Esophagus muscularis mucosa (tissue), 4 donors: ENCODE measurements around the gene CCND3. TPM values are rescaled to one million over a fixed set of nuclear protein-coding genes. Genes with fewer than 3 reads are reported as not detected.

ENCODE experiments used
- DNase-seq: peaks from one replicate; pipeline ENCODE4 v3.0.0-alpha.2; 2017; ENCODE audit errors: extremely low spot score
- H3K27ac ChIP-seq, 4 donors: fragments of 200-600 bp; sonication (generic); replicated peaks in 1 of 4; 1 replicate in 3 of 4; 2 replicates in 1 of 4; pipeline ENCODE4 v1.5.1; 2016 to 2019; ENCODE audit warnings: mild to moderate bottlenecking in 1 of 4
- H3K27me3 ChIP-seq, 4 donors: fragments of 200-600 bp; sonication (generic); one replicate each; pipeline versions ENCODE4 v1.5.1 to v1.6.0; 2016 to 2019
- H3K36me3 ChIP-seq, 4 donors: fragments of 200-600 bp; sonication (generic); one replicate each; pipeline ENCODE4 v1.5.1; 2016 to 2019
- H3K4me1 ChIP-seq, 4 donors: fragments of 200-600 bp; sonication (generic); one replicate each; pipeline ENCODE4 v1.5.1; 2016 to 2019
- H3K4me3 ChIP-seq, 4 donors: fragments of 200-600 bp; sonication (generic); 1 replicate in 2 of 4; 2 replicates in 2 of 4; pipeline ENCODE4 v1.5.1; 2016 to 2019; ENCODE audit warnings: mild to moderate bottlenecking in 4 of 4, moderate library complexity in 1 of 4
- H3K9me3 ChIP-seq, 4 donors: fragments of 200-600 bp; sonication (generic); 1 replicate in 3 of 4; 2 replicates in 1 of 4; pipeline ENCODE4 v1.5.1; 2016 to 2019
- CTCF ChIP-seq, 3 experiments: fragments of 200-600 bp in 2 of 3; fragments of 450-650 bp in 1 of 3; sonication (generic) in 2 of 3; IDR thresholded peaks; one replicate each; pipeline ENCODE4 v1.5.1; 2017 to 2019; ENCODE audit warnings: antibody characterized with exemption in 3 of 3, mild to moderate bottlenecking in 2 of 3, moderate library complexity in 1 of 3
- EP300 ChIP-seq: sonication (generic); formaldehyde crosslinking; IDR thresholded peaks from one replicate; pipeline ENCODE4 v1.6.1; 2017; ENCODE audit warnings: antibody characterized with exemption
- POLR2A ChIP-seq: fragments of 450-650 bp; IDR thresholded peaks from one replicate; pipeline ENCODE4 v1.6.1; 2017; ENCODE audit warnings: antibody characterized with exemption, moderate library complexity, mild to moderate bottlenecking, low read depth
- POLR2AphosphoS5 ChIP-seq, 2 donors: sonication (generic); formaldehyde crosslinking; IDR thresholded peaks; one replicate each; pipeline ENCODE4 v1.6.1; 2017; ENCODE audit warnings: antibody characterized with exemption in 2 of 2
- WGBS: methylation state at CpG from one replicate; pipeline ENCODE4 v1.1.5; 2018; 5-methylcytosine and 5-hydroxymethylcytosine counted together
- intact Hi-C: fragments of 100-400 bp; cut with DNase I; formaldehyde crosslinking; loops from one replicate; pipeline ENCODE4 v1.15.1; 2023
- total RNA-seq, 4 donors: library from RNA; depleted of rRNA; stranded (reverse); fragments of >200 nt; gene quantifications; one replicate each; pipeline versions ENCODE4 v1.1.0 to v1.2.1, GENCODE V29; 2016

CCND3 gene
- total RNA-seq, 4 donors from 2014 or later = 110 to 167 (median 133) TPM

GRCh38 chr6:41967312-41968287, 26.0 kb upstream of the CCND3 start:
- WGBS = 93% methylated on average over 7 of the region's 7 CpGs
- Histone ChIP-seq H3K27ac (no peak overlapping the region), H3K9me3 (no peaks in the 10 kb centered on the region), H3K27me3 (no peaks in the 10 kb centered on the region), H3K4me1 (peaks cover 7 to 15% (median 11%) of the 10 kb centered on the region in 4 donors), H3K4me3 (no peak overlapping the region), H3K36me3 (no peaks in the 10 kb centered on the region)
- TF ChIP-seq EP300 = no peak
- no peak for TF ChIP-seq CTCF (IDR thresholded peaks at IDR 0.05)
- no peak for TF ChIP-seq POLR2A
- TF ChIP-seq POLR2AphosphoS5 (IDR thresholded peaks at IDR 0.05) = no peak
- intact Hi-C loops = loop anchor here (10.0 kb wide), 1 partner anchor 57 kb away; no protein-coding TSS in a partner anchor
- DNase-seq = no peak

GRCh38 chr6:41966961-41967311, 25.3 kb upstream of the CCND3 start:
- no peaks in the 10 kb centered on the region for H3K27me3 ChIP-seq
- TF ChIP-seq POLR2A (no peak), CTCF (IDR thresholded peaks at IDR 0.05) (no peak), POLR2AphosphoS5 (IDR thresholded peaks at IDR 0.05) (no peak), EP300 (no peak)
- no peak overlapping the region for H3K27ac ChIP-seq
- H3K4me1 ChIP-seq = peaks cover 7 to 15% (median 11%) of the 10 kb centered on the region in 4 donors
- no peaks in the 10 kb centered on the region for H3K36me3 ChIP-seq
- intact Hi-C loops = loop anchor here (10.0 kb wide), 1 partner anchor 58 kb away; no protein-coding TSS in a partner anchor
- WGBS = 79% methylated on average over 4 of the region's 4 CpGs
- no peak overlapping the region for H3K4me3 ChIP-seq
- H3K9me3 ChIP-seq = no peaks in the 10 kb centered on the region
- no peak for DNase-seq

- Histone ChIP-seq H3K4me1 (peaks cover 7 to 15% (median 13%) of the 10 kb centered on the region in 4 donors), H3K36me3 (no peaks in the 10 kb centered on the region), H3K27ac (no peak overlapping the region), H3K9me3 (no peaks in the 10 kb centered on the region), H3K4me3 (no peak overlapping the region), H3K27me3 (no peaks in the 10 kb centered on the region)
- TF ChIP-seq CTCF (IDR thresholded peaks at IDR 0.05) (no peak), EP300 (no peak), POLR2A (no peak), POLR2AphosphoS5 (IDR thresholded peaks at IDR 0.05) (no peak)
- no peak for DNase-seq
- WGBS = 95% methylated on average over 4 of the region's 5 CpGs
- intact Hi-C loops = loop anchor here (10.0 kb wide), 1 partner anchor 58 kb away; no protein-coding TSS in a partner anchor
These were observed 24.8 kb upstream of the CCND3 start for GRCh38 chr6:41966214-41966920.

- peaks cover 3 to 10% (median 7%) of the 10 kb centered on the region in 4 donors for H3K4me1 ChIP-seq
- DNase-seq = no peak
- H3K27me3 ChIP-seq = no peaks in the 10 kb centered on the region
- no peak overlapping the region for H3K4me3 ChIP-seq
- no peaks in the 10 kb centered on the region for H3K9me3 ChIP-seq
- intact Hi-C loops = loop anchor here (10.0 kb wide), 1 partner anchor 59 kb away; no protein-coding TSS in a partner anchor
- H3K27ac ChIP-seq = no peak overlapping the region
- H3K36me3 ChIP-seq = peaks cover 0 to 6% (median 0%) of the 10 kb centered on the region in 4 donors
- 71% methylated on average over 11 of the region's 11 CpGs for WGBS
- TF ChIP-seq EP300 = no peak
- no peak for TF ChIP-seq POLR2AphosphoS5 (IDR thresholded peaks at IDR 0.05)
- TF ChIP-seq POLR2A = no peak
- no peak for TF ChIP-seq CTCF (IDR thresholded peaks at IDR 0.05)
These were observed 24.0 kb upstream of the CCND3 start for GRCh38 chr6:41965429-41966213.
